ENCODE results near the gene KCNK3.

- TF ChIP-seq POLR2A (IDR thresholded peaks at IDR 0.05) (no peak), CTCF (IDR thresholded peaks at IDR 0.05) (no peak)
Measured at GRCh38 chr2:26668041-26668440, 24.5 kb upstream of the KCNK3 start.

All from thyroid gland (tissue), 4 donors.